HL-60 (cell line): ENCODE measurements around the gene CNTNAP2.

Source experiments
- GABPA ChIP-seq: IDR thresholded peaks from 2 replicates; pipeline ENCODE4 v1.6.1; 2012; ENCODE audit warnings: low read depth
- TF ChIP-seq, protein P1 (sequence below): IDR thresholded peaks from one replicate; pipeline ENCODE4 v1.5.1; 2011; ENCODE audit warnings: low read length, control low read depth, inconsistent platforms; ENCODE audit not compliant: insufficient read depth

DNA sequence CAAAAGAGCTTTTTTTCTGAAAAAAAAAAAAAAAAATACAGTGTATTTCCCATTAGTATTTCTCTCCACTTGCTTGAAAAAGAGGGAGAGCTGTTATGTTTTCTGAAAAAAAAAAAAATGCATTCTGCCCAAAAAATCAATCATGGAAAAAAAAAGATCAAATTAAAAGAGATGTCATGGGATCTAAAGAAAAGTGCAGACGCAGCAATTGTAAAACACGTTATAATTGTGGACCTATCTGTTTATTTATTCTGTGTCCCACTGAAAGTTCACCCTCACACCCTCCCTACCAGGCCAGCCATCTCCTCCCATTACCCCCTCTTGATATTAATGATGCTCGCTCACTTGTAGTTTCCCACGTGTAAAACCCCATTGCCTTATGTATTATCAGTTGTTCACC is 1800.0 kb downstream of the CNTNAP2 start:
- TF ChIP-seq, protein P1, sequence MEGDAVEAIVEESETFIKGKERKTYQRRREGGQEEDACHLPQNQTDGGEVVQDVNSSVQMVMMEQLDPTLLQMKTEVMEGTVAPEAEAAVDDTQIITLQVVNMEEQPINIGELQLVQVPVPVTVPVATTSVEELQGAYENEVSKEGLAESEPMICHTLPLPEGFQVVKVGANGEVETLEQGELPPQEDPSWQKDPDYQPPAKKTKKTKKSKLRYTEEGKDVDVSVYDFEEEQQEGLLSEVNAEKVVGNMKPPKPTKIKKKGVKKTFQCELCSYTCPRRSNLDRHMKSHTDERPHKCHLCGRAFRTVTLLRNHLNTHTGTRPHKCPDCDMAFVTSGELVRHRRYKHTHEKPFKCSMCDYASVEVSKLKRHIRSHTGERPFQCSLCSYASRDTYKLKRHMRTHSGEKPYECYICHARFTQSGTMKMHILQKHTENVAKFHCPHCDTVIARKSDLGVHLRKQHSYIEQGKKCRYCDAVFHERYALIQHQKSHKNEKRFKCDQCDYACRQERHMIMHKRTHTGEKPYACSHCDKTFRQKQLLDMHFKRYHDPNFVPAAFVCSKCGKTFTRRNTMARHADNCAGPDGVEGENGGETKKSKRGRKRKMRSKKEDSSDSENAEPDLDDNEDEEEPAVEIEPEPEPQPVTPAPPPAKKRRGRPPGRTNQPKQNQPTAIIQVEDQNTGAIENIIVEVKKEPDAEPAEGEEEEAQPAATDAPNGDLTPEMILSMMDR: no peak
- no peak for TF ChIP-seq GABPA
